ENCODE results near the gene CDK17. TPM values are rescaled to one million over a fixed set of nuclear protein-coding genes. Genes with fewer than 3 reads are reported as not detected.
"Not testable (repeated sequence)": the region's sequence is repeated elsewhere in the genome, so short reads cannot be mapped to it uniquely, and the experiment has no call there.

The CDK17 gene
- polyA plus RNA-seq, 1 donor, result 35.2 TPM

- Histone ChIP-seq H3K4me3 (ENCODE audit: low read length) (no peak overlapping the region), H3K36me3 (ENCODE audit: control insufficient read depth, insufficient read depth, low read length) (no peaks in the 10 kb centered on the region), H3K27me3 (ENCODE audit: control insufficient read depth, insufficient read depth, low read length) (no peaks in the 10 kb centered on the region), H3K9me3 (ENCODE audit: control insufficient read depth, low read depth, low read length) (no peaks in the 10 kb centered on the region), H3K4me1 (ENCODE audit: control insufficient read depth, insufficient read depth, low read length) (no peaks in the 10 kb centered on the region), H3K27ac (ENCODE audit: low read length) (no peak overlapping the region)
- 100% methylated on average over 4 of the region's 7 CpGs for WGBS (ENCODE audit: insufficient coverage, low lambda C conversion rate)
- no peak for DNase-seq
Measured at GRCh38 chr12:96420277-96420835, 20.1 kb upstream of the CDK17 start.

DNA sequence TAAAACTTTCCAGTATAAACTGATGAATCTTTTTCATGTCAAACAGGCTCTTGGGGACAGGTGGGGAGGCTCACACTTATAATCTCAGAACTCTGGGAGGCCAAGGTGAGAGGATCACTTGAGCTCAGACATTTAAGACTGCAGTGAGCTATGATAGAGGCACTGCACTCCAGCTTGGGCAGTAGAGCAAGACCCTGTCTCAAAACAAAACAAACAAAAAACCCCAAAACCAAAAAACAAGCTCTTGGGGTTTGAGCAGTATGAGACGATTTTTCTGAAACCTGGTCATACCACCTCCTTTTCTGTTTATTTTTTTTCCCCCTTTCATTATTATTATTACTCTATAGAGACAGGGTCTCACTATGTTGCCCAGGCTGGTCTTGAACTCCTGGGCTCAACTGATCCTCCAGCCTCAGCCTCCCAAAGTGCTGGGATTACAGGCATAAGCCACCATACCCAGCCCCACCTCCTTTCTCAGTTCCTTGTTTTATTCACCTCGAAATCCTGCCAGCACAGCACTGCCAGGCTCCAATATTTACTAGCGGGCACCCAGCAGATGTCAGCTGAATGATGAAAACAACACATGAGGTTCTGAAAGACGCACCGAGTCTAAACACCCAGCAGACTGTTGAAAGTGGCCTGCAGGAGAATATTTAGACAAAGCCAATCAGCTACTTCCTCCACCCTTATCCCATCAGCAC lies 19.5 kb upstream of the CDK17 start:
- Histone ChIP-seq H3K4me1 (ENCODE audit: control insufficient read depth, insufficient read depth, low read length) (no peaks in the 10 kb centered on the region), H3K27ac (ENCODE audit: low read length) (no peak overlapping the region), H3K4me3 (ENCODE audit: low read length) (no peak overlapping the region), H3K27me3 (ENCODE audit: control insufficient read depth, insufficient read depth, low read length) (no peaks in the 10 kb centered on the region), H3K9me3 (ENCODE audit: control insufficient read depth, low read depth, low read length) (no peaks in the 10 kb centered on the region), H3K36me3 (ENCODE audit: control insufficient read depth, insufficient read depth, low read length) (no peaks in the 10 kb centered on the region)
- DNase-seq, result no peak
- no CpG with 5 or more reads among the region's 5 CpGs for WGBS (ENCODE audit: insufficient coverage, low lambda C conversion rate)

DNA sequence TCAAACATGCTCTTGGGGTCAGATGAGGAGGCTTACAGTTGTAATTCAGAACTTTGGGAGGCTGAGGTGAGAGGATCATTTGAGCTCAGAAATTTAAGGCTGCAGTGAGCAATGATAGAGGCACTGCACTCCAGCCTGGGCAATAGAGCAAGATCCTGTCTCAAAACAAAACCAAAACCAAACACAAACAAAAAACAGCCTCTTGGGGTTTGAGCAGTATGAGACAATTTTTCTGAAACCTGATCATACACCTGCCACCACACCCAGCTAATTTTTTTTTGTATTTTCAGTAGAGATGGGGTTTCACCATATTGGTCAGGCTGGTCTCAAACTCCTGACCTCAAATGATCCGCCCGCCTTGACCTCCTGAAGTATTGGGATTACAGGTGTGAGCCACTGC lies 17.4 kb upstream of the CDK17 start:
- H3K36me3 ChIP-seq (ENCODE audit: control insufficient read depth, insufficient read depth, low read length); H3K27me3 ChIP-seq (ENCODE audit: control insufficient read depth, insufficient read depth, low read length); DNase-seq; H3K27ac ChIP-seq (ENCODE audit: low read length); H3K9me3 ChIP-seq (ENCODE audit: control insufficient read depth, low read depth, low read length); H3K4me1 ChIP-seq (ENCODE audit: control insufficient read depth, insufficient read depth, low read length); H3K4me3 ChIP-seq (ENCODE audit: low read length): not testable (repeated sequence)
- WGBS (ENCODE audit: insufficient coverage, low lambda C conversion rate), result no CpG with 5 or more reads among the region's 2 CpGs

DNA sequence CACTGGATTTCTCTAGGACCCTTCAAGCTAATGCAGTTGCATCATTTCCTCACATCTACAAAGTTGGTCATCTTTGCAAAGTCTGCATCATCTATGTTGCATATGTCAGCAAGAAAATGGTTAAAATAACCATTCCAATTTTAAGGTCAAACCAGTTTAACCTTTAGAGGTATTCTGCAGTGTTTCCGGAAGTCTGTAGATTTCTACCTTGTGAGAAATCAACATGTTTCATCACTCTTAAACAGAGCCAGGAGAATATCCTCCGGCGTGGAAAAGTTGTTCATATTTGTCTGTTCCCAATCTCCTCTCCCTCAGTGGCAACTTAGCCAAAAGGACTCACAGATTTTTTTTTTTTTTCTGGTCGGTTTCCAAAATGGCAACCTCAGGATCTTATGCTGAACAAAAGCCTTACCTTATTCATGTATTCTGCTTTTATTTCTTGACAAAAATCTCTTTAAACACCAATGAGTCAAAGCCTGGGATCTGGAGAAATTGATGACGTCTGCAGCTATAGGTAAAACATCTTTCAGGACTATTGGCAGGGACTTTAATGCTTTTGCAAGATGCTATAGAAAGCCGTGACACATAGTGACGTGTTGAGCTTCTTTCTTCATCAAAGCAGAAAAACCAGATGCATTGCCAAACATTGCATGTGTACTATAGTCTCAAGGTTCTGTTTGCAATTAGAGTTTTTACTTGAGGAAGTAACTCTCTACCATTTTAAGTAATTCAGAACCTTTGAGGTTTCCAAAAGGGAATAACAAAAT lies 16.0 kb upstream of the CDK17 start:
- no peaks in the 10 kb centered on the region for H3K27me3 ChIP-seq (ENCODE audit: control insufficient read depth, insufficient read depth, low read length)
- no peaks in the 10 kb centered on the region for H3K4me1 ChIP-seq (ENCODE audit: control insufficient read depth, insufficient read depth, low read length)
- WGBS (ENCODE audit: insufficient coverage, low lambda C conversion rate), result 33% methylated on average over 1 of the region's 7 CpGs
- H3K9me3 ChIP-seq (ENCODE audit: control insufficient read depth, low read depth, low read length), result no peaks in the 10 kb centered on the region
- no peak for DNase-seq
- H3K27ac ChIP-seq (ENCODE audit: low read length), result no peak overlapping the region
- no peaks in the 10 kb centered on the region for H3K36me3 ChIP-seq (ENCODE audit: control insufficient read depth, insufficient read depth, low read length)
- H3K4me3 ChIP-seq (ENCODE audit: low read length), result no peak overlapping the region

DNA sequence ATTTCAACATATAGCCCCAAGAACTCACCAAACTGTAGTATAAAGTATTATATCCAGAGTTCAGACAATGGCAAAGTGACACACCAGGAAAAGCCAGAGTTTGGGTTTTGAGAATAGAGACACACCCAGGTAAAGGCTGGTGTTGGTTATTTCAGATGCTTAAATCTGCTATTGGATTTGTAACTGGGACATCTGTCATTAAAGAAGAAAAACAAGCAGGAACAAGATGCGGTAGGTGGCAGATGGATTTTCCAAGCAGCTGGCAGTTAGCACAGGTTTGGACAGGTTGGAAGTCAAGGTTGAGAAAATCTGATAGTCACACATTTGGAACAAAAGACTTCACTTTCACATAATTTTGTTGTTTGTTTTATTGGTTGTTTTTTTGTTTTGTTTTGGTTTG lies 14.4 kb upstream of the CDK17 start:
- Histone ChIP-seq H3K36me3 (ENCODE audit: control insufficient read depth, insufficient read depth, low read length) (no peaks in the 10 kb centered on the region), H3K4me3 (ENCODE audit: low read length) (no peak overlapping the region), H3K4me1 (ENCODE audit: control insufficient read depth, insufficient read depth, low read length) (no peaks in the 10 kb centered on the region), H3K9me3 (ENCODE audit: control insufficient read depth, low read depth, low read length) (no peaks in the 10 kb centered on the region), H3K27ac (ENCODE audit: low read length) (no peak overlapping the region), H3K27me3 (ENCODE audit: control insufficient read depth, insufficient read depth, low read length) (no peaks in the 10 kb centered on the region)
- 100% methylated on average over 1 of the region's 1 CpG for WGBS (ENCODE audit: insufficient coverage, low lambda C conversion rate)
- no peak for DNase-seq

- Histone ChIP-seq H3K27me3 (ENCODE audit: control insufficient read depth, insufficient read depth, low read length) (no peaks in the 10 kb centered on the region), H3K4me3 (ENCODE audit: low read length) (no peak overlapping the region), H3K36me3 (ENCODE audit: control insufficient read depth, insufficient read depth, low read length) (no peaks in the 10 kb centered on the region), H3K4me1 (ENCODE audit: control insufficient read depth, insufficient read depth, low read length) (no peaks in the 10 kb centered on the region), H3K9me3 (ENCODE audit: control insufficient read depth, low read depth, low read length) (no peaks in the 10 kb centered on the region), H3K27ac (ENCODE audit: low read length) (no peak overlapping the region)
- DNase-seq, result no peak
Measured at GRCh38 chr12:96412431-96412830, 12.2 kb upstream of the CDK17 start.

DNA sequence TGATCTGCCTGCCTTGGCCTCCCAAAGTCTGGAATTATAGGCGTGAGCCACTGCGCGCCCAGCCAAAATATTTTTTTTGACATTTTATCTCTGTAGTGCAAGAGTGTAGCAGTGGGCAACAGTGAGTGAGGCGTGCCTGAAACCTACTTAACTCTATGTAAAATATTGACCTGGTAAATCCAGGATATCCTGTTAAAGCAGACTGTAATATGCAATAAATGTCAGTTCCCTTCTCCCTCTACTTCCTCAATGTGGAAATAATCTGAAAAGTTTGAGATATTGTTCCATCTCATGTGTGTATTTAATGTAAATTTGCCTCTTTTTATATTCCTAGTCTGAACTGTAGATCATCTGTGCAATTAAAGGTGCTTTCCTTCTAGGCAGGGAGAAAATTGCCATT lies 9.5 kb upstream of the CDK17 start:
- H3K36me3 ChIP-seq (ENCODE audit: control insufficient read depth, insufficient read depth, low read length), result no peaks in the 10 kb centered on the region
- no peaks in the 10 kb centered on the region for H3K4me1 ChIP-seq (ENCODE audit: control insufficient read depth, insufficient read depth, low read length)
- no peaks in the 10 kb centered on the region for H3K27me3 ChIP-seq (ENCODE audit: control insufficient read depth, insufficient read depth, low read length)
- H3K27ac ChIP-seq (ENCODE audit: low read length), result no peak overlapping the region
- no CpG with 5 or more reads among the region's 4 CpGs for WGBS (ENCODE audit: insufficient coverage, low lambda C conversion rate)
- no peaks in the 10 kb centered on the region for H3K9me3 ChIP-seq (ENCODE audit: control insufficient read depth, low read depth, low read length)
- no peak overlapping the region for H3K4me3 ChIP-seq (ENCODE audit: low read length)
- no peak for DNase-seq

DNA sequence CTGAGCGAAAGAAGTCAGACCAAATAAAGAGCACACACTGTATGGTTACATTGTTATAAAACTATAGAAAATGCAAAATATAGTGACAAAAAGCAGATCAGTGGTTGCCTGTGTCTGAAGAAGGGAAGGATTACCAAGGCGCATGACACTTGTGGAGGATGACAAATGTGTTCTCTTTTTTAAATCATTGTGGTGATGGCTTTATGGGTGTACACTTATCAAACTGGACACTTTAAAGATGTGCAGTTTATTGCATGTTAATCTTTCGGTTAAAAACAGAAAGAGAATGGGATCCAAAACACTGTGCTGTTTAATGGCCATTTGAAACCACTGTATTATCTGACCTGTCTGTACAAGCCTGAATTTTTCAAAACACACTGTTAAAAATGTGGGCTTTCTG lies 8.8 kb upstream of the CDK17 start:
- Histone ChIP-seq H3K9me3 (ENCODE audit: control insufficient read depth, low read depth, low read length) (no peaks in the 10 kb centered on the region), H3K4me1 (ENCODE audit: control insufficient read depth, insufficient read depth, low read length) (no peaks in the 10 kb centered on the region), H3K4me3 (ENCODE audit: low read length) (no peak overlapping the region), H3K27me3 (ENCODE audit: control insufficient read depth, insufficient read depth, low read length) (no peaks in the 10 kb centered on the region), H3K27ac (ENCODE audit: low read length) (no peak overlapping the region), H3K36me3 (ENCODE audit: control insufficient read depth, insufficient read depth, low read length) (no peaks in the 10 kb centered on the region)
- no peak for DNase-seq
- WGBS (ENCODE audit: insufficient coverage, low lambda C conversion rate), result 67% methylated on average over 1 of the region's 3 CpGs

DNA sequence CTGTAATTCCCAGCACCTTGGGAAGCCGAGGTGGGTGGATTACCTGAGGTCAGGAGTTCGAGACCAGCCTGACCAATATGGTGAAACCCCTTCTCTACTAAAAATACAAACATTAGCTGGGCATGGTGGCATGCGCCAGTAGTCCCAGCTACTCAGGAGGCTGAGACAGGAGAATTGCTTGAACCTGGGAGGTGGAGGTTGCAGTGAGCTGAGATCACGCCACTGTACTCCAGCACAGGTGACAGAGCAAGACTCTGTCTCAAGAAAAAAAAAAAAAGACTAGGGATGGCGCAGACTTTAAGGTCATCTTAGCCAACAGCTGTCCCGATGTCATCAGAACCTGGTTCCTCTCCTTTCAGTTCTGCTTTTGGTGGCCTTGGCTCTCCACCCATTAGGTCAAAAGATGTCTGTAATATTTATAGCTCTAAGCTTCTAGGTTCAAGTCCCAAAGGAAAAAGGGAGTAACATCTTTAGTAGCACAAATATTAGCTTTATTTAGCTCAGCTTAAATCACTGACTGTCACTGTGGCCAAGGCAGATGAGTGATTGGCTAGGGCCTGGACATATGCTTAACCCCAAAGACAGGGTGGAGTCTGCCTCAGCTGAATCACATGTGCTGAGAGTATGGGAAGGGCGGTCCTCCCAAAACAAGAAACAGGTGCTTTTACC lies 7.3 kb upstream of the CDK17 start:
- H3K4me3 ChIP-seq (ENCODE audit: low read length); H3K36me3 ChIP-seq (ENCODE audit: control insufficient read depth, insufficient read depth, low read length); H3K27me3 ChIP-seq (ENCODE audit: control insufficient read depth, insufficient read depth, low read length); H3K4me1 ChIP-seq (ENCODE audit: control insufficient read depth, insufficient read depth, low read length); H3K27ac ChIP-seq (ENCODE audit: low read length); H3K9me3 ChIP-seq (ENCODE audit: control insufficient read depth, low read depth, low read length); DNase-seq: not testable (repeated sequence)
- WGBS (ENCODE audit: insufficient coverage, low lambda C conversion rate), result no CpG with 5 or more reads among the region's 7 CpGs

- Histone ChIP-seq H3K27ac (ENCODE audit: low read length) (no peak overlapping the region), H3K4me1 (ENCODE audit: control insufficient read depth, insufficient read depth, low read length) (no peaks in the 10 kb centered on the region), H3K9me3 (ENCODE audit: control insufficient read depth, low read depth, low read length) (no peaks in the 10 kb centered on the region), H3K27me3 (ENCODE audit: control insufficient read depth, insufficient read depth, low read length) (no peaks in the 10 kb centered on the region), H3K36me3 (ENCODE audit: control insufficient read depth, insufficient read depth, low read length) (no peaks in the 10 kb centered on the region), H3K4me3 (ENCODE audit: low read length) (no peak overlapping the region)
- 20% methylated on average over 1 of the region's 3 CpGs for WGBS (ENCODE audit: insufficient coverage, low lambda C conversion rate)
- no peak for DNase-seq
Measured at GRCh38 chr12:96404696-96405095, 4.5 kb upstream of the CDK17 start.
